Measurements from ENCODE around the gene SH3BP2. TPM values are rescaled to one million over a fixed set of nuclear protein-coding genes. Genes with fewer than 3 reads are reported as not detected.

Gene SH3BP2
- total and polyA plus RNA-seq, 10 of the 15 experiments (the other 5 are each of a cell fraction or from before 2014, with no cell fraction given) = 1.1 to 61.8 (median 23.9) TPM

DNA sequence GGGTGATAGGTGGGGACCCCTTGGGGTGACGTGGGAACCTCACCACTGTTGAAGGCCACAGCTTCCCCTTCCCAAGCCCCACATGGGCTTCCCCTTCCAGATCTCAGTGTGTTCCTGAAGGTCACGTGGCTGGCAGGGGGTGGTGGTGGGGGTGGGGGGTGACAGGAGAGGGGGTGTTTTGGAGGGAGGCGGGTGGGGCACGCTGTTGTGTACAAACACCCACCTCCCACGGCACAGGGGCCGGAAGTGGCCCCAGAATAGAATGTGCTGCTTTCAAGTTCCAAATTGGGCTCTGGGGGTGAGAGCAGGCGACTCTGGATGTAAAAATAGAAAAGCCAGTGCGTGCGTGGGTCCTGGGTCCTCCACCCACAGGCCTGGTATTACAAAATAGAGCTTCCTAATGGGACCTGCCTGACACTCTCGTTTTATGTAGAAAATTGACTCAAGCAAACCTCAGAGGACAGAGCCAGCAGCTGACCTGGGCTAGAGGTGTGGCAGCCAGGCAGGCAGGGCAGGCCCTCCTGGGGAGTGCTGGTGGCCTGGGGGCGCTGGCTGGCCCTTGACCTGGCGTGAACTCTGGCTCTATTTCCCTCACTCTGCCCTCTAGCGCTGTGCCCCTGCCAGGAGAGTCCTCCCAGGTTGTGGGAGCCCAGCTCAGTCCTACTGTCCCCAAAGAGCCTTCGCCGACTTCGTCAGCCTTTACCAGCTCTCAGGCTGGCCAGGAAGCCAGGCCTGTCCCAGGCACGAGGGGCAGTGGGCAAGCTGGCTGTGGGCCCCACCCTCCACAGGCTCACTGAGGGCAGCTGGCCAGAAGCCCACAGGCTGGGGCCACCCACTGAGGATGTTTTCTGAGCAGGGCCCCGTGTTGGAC, 5.4 kb upstream of the SH3BP2 start (continued):
- TF ChIP-seq MTA3 (IDR thresholded peaks at IDR 0.05; ENCODE audit: borderline replicate concordance, low read length) (no peak), SIN3A (IDR thresholded peaks at IDR 0.05; ENCODE audit: low read depth, low read length) (no peak), CHD2 (IDR thresholded peaks at IDR 0.05; ENCODE audit: borderline replicate concordance, low read depth, low read length) (0 out of 2 replicates have a peak, but pooled peaks have one; percentile 67), EED (IDR thresholded peaks at IDR 0.05; ENCODE audit: low read depth) (peak; percentile 77; the same call in 1 of the 2 replicates), BHLHE40 (IDR thresholded peaks at IDR 0.05; ENCODE audit: borderline replicate concordance in 1 of 2, low read depth in 2 of 2, low read length in 1 of 2) (peak; percentile 94 to 97), YBX1 (IDR thresholded peaks at IDR 0.05) (no peak)

- Histone ChIP-seq H3K79me2 (ENCODE audit: control insufficient read depth, insufficient read depth, low read length) (no peaks in the 10 kb centered on the region), H3K27me3 (replicated peaks in 1 of 2; ENCODE audit: control insufficient read depth in 2 of 2, insufficient read depth in 2 of 2, low read length in 1 of 2) (no peaks in the 10 kb centered on the region), H3K4me3 (no peak overlapping the region), H3K36me3 (ENCODE audit: control insufficient read depth in 2 of 2, insufficient read depth in 2 of 2, low read length in 1 of 2) (no peaks in the 10 kb centered on the region), H3K9ac (ENCODE audit: control insufficient read depth, insufficient read depth, low read length) (peak overlapping the region; percentile 51), H3K4me2 (ENCODE audit: control insufficient read depth, insufficient read depth) (peak overlapping the region; percentile 88), H4K20me1 (ENCODE audit: control insufficient read depth, insufficient read depth) (no peaks in the 10 kb centered on the region), H3K27ac (ENCODE audit: control insufficient read depth, insufficient read depth) (peak overlapping the region; percentile 79), H2AFZ (ENCODE audit: control insufficient read depth, low read depth, low read length) (0 out of 2 replicates have a peak overlapping the region, but pooled peaks have one; percentile 12), H3K9me3 (replicated peaks; ENCODE audit: control insufficient read depth, insufficient read depth, low read length) (peaks cover 6% of the 10 kb centered on the region; the same call in 2 of the 3 replicates), H3K4me1 (ENCODE audit: control insufficient read depth, insufficient read depth, low read length) (peaks cover 43% of the 10 kb centered on the region)
- ATAC-seq = no peak
- CTCF ChIA-PET = interaction anchor here (0.7 to 1.6 kb wide), 13 partner anchors 10 to 549 kb away, joined by 3 to 8 read pairs (median 3); no protein-coding TSS in a partner anchor
- 70% methylated on average over 7 of the region's 7 CpGs for WGBS (ENCODE audit: insufficient coverage, insufficient replicate concordance, low lambda C conversion rate, missing lambda C conversion rate)
- BruUV-seq (replicated peaks) = no TSS peak
- SMC1A ChIA-PET (ENCODE audit: uncharacterized antibody, unreplicated experiment) = interaction anchor here (0.8 to 4.3 kb wide), 6 partner anchors 11 to 92 kb away, joined by 3 to 49 read pairs (median 5); no protein-coding TSS in a partner anchor
- no peak for FAIRE-seq
- intact Hi-C loops (cut with micrococcal nuclease; ENCODE audit: unreplicated experiment) (no loop called here), in situ Hi-C loops (cut with MboI) (no loop called here)
- no peak for DNase-seq (ENCODE audit: low read depth, low spot score)
- TF ChIP-seq, protein P1, sequence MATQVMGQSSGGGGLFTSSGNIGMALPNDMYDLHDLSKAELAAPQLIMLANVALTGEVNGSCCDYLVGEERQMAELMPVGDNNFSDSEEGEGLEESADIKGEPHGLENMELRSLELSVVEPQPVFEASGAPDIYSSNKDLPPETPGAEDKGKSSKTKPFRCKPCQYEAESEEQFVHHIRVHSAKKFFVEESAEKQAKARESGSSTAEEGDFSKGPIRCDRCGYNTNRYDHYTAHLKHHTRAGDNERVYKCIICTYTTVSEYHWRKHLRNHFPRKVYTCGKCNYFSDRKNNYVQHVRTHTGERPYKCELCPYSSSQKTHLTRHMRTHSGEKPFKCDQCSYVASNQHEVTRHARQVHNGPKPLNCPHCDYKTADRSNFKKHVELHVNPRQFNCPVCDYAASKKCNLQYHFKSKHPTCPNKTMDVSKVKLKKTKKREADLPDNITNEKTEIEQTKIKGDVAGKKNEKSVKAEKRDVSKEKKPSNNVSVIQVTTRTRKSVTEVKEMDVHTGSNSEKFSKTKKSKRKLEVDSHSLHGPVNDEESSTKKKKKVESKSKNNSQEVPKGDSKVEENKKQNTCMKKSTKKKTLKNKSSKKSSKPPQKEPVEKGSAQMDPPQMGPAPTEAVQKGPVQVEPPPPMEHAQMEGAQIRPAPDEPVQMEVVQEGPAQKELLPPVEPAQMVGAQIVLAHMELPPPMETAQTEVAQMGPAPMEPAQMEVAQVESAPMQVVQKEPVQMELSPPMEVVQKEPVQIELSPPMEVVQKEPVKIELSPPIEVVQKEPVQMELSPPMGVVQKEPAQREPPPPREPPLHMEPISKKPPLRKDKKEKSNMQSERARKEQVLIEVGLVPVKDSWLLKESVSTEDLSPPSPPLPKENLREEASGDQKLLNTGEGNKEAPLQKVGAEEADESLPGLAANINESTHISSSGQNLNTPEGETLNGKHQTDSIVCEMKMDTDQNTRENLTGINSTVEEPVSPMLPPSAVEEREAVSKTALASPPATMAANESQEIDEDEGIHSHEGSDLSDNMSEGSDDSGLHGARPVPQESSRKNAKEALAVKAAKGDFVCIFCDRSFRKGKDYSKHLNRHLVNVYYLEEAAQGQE (IDR thresholded peaks at IDR 0.05; ENCODE audit: low read depth, low read length) = no peak
- POLR2A ChIA-PET = interaction anchor here (0.8 to 4.4 kb wide), 5 partner anchors 11 to 148 kb away, joined by 3 to 57 read pairs (median 3); no protein-coding TSS in a partner anchor
- RAD21 ChIA-PET (ENCODE audit: unreplicated experiment) = interaction anchor here (0.6 to 3.4 kb wide), 15 partner anchors 12 to 176 kb away, joined by 3 to 43 read pairs (median 4); partner anchors contain the start of gene GRK4
Observed at GRCh38 chr4:2788101-2788500, 4.8 kb upstream of the SH3BP2 start.
